ENCODE measurements around the gene TGFBR2. TPM values are rescaled to one million over a fixed set of nuclear protein-coding genes. Genes with fewer than 3 reads are reported as not detected.

Gene TGFBR2
- polyA plus RNA-seq, 3 donors = 46.6 to 60.3 (median 57.0) TPM

DNA sequence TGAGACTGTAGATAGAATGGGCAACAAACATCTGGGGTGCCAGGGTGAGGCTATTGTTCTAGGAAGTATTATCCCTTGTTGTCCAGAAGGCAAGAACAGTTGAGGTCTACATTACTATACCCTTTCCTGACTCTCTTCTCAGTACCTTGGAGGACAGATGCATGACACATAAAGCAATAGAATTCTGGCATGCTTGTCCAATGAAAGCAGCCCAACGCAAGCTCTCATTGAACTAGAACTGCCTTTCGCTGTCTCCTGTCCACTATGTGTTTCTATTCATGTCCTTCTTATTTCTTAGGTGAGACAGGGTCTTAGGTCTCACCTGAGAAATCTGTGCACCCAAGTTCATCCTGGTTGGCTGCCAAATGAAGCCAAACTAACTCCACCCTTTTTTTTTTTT, 68.6 kb downstream of the TGFBR2 start:
- Histone ChIP-seq H3K4me2 (replicated peaks; ENCODE audit: extremely low read depth, low read length, poor library complexity, severe bottlenecking) (no peak overlapping the region), H3K4me3 (replicated peaks in 1 of 3; ENCODE audit: low read depth in 2 of 3, low read length in 3 of 3) (no peak overlapping the region)
- H3K36me3 Mint-ChIP-seq = peaks cover 95 to 96% of the 10 kb centered on the region in 2 donors

DNA sequence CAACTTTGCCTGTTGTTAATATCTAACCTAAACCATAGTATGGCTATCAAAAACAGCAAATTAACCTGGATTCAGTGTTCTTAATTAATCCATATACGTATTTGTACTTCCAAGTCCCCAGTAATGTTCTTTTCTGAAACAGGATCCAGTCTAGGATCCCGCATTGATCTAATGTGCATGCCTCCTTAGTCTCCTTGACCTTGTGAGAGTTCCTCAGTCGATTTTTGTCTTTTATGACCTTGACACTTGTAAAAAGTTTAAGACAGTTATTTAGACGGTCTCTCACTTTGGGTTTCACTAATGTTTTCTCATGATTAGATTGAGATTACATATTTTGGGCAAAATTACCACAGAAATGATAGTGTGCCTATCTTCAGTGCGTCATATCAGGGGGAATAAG, 69.4 kb downstream of the TGFBR2 start:
- Histone ChIP-seq H3K36me3 (replicated peaks in 1 of 2; ENCODE audit: control insufficient read depth in 1 of 2, insufficient read depth in 2 of 2, low read length in 2 of 2) (peaks cover 80 to 93% of the 10 kb centered on the region in 2 donors), H3K79me2 (ENCODE audit: insufficient read depth, low read length) (peaks cover 62% of the 10 kb centered on the region), H2AFZ (ENCODE audit: insufficient read depth, low read depth, low read length, poor library complexity, severe bottlenecking) (no peak overlapping the region), H3K4me1 (ENCODE audit: control insufficient read depth in 1 of 2, insufficient read depth in 2 of 2, low read length in 2 of 2) (peaks cover 15 to 23% of the 10 kb centered on the region in 2 donors), H3K27me3 (ENCODE audit: control insufficient read depth in 2 of 2, insufficient read depth in 2 of 2, low read length in 2 of 2) (no peaks in the 10 kb centered on the region), H3K4me3 (replicated peaks in 1 of 3; ENCODE audit: low read depth in 2 of 3, low read length in 3 of 3) (no peak overlapping the region), H3K27ac (ENCODE audit: low read depth in 1 of 2, low read length in 2 of 2) (no peak overlapping the region), H3K9ac (ENCODE audit: insufficient read depth, low read length, poor library complexity, severe bottlenecking) (no peak overlapping the region), H4K20me1 (ENCODE audit: insufficient read depth, low read length) (peaks cover 99% of the 10 kb centered on the region), H3K4me2 (replicated peaks; ENCODE audit: extremely low read depth, low read length, poor library complexity, severe bottlenecking) (no peak overlapping the region), H3K9me3 (replicated peaks in 1 of 2; ENCODE audit: control insufficient read depth in 1 of 2, insufficient read depth in 1 of 2, low read length in 2 of 2) (no peaks in the 10 kb centered on the region)
- DNase-seq = no peak
- Mint-ChIP-seq H3K4me3 (no peak overlapping the region), H3K9me3 (peaks cover 0 to 2% (median 0%) of the 10 kb centered on the region in 7 donors), H3K27ac (peak overlapping the region in 1 of 7 donors; percentile 69), H3K27me3 (ENCODE audit: low read depth in 3 of 3) (no peaks in the 10 kb centered on the region), H3K36me3 (peaks cover 93 to 94% of the 10 kb centered on the region in 2 donors), H3K4me1 (peaks cover 30% of the 10 kb centered on the region)
- intact Hi-C loops (cut with micrococcal nuclease) = no loop called here
- WGBS (ENCODE audit: insufficient coverage) = 100% methylated on average over 2 of the region's 5 CpGs
- TF ChIP-seq CTCF (IDR thresholded peaks at IDR 0.05) = no peak

More for the DNA sequence above, 68.6 kb downstream of the TGFBR2 start:
- Histone ChIP-seq H3K27me3 (ENCODE audit: control insufficient read depth in 2 of 2, insufficient read depth in 2 of 2, low read length in 2 of 2) (no peaks in the 10 kb centered on the region), H3K9ac (ENCODE audit: insufficient read depth, low read length, poor library complexity, severe bottlenecking) (no peak overlapping the region), H3K27ac (ENCODE audit: low read depth in 1 of 2, low read length in 2 of 2) (peak overlapping the region in 1 of 2 donors; percentile 50), H4K20me1 (ENCODE audit: insufficient read depth, low read length) (peaks cover 100% of the 10 kb centered on the region), H2AFZ (ENCODE audit: insufficient read depth, low read depth, low read length, poor library complexity, severe bottlenecking) (no peak overlapping the region), H3K4me1 (ENCODE audit: control insufficient read depth in 1 of 2, insufficient read depth in 2 of 2, low read length in 2 of 2) (peaks cover 15 to 20% of the 10 kb centered on the region in 2 donors), H3K9me3 (replicated peaks in 1 of 2; ENCODE audit: control insufficient read depth in 1 of 2, insufficient read depth in 1 of 2, low read length in 2 of 2) (no peaks in the 10 kb centered on the region), H3K79me2 (ENCODE audit: insufficient read depth, low read length) (peaks cover 66% of the 10 kb centered on the region), H3K36me3 (replicated peaks in 1 of 2; ENCODE audit: control insufficient read depth in 1 of 2, insufficient read depth in 2 of 2, low read length in 2 of 2) (peaks cover 85 to 98% of the 10 kb centered on the region in 2 donors)
- H3K9me3 Mint-ChIP-seq = peaks cover 0 to 2% (median 0%) of the 10 kb centered on the region in 7 donors
- intact Hi-C loops (cut with micrococcal nuclease) = no loop called here
- 100% methylated on average over 1 of the region's 2 CpGs for WGBS (ENCODE audit: insufficient coverage)
- H3K4me3 Mint-ChIP-seq = no peak overlapping the region
- no peaks in the 10 kb centered on the region for H3K27me3 Mint-ChIP-seq (ENCODE audit: low read depth in 3 of 3)
- no peak for TF ChIP-seq CTCF (IDR thresholded peaks at IDR 0.05)
- peak overlapping the region in 5 of 7 donors; percentile 5 to 69 (median 58) for H3K27ac Mint-ChIP-seq
- DNase-seq = no peak
- peaks cover 27% of the 10 kb centered on the region for H3K4me1 Mint-ChIP-seq

Data from CD14-positive monocyte (primary cell).